Measurements from ENCODE around the gene COPS3.

Gene COPS3
- 64.7 to 89.7 reads per million in 2 donors for total RNA-seq

DNA sequence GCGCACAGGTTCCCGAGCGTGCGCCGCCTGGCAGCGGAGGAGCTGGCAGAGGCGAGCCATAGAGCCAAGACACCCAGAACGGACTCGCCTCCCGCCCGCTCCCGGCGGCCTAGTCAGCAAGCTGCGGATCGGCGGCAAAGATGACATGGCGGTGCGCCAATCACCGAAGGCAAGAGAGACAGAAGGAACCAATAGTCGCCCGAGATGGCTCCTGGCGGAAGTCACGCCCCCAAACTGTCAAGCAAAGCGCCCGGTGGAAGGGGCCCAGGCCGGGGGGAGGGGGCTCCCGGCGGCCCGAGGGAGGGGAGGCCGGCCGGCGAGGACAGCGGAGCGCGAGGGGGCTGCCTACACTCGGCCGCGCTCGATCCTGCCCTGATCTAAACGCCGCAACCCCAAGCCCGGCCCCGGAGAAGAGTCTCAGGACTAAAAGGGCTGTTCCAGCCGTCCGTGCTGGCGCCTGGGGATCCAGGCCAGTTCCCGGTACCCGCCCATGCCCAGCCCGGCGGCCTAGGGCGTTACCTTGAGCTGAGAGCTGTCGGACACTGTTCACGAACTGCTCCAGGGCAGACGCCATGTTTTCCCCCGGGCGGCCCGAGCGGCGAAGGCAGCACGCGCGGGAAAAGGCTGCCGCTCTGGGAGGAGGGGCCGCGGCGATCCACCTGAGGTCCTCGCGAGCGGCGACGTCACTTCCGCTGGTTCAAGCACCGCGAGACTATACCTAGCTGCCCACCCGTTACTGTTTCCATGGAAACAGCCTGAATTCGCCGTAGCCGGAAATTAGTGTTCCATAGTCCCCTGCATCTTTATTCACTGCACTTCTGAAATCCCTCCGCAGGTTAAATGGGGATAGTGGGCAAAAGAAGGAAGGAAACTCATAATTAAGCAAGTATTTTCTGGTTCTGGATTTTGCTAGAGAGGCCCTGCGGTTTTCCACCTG lies at the start of gene COPS3:
COPS3 (minus strand) TSS at position 634 of the 937 bp plus-strand sequence; CDS start at position 574, 60 bp downstream.
- peak; percentile 96 for DNase-seq

DNA sequence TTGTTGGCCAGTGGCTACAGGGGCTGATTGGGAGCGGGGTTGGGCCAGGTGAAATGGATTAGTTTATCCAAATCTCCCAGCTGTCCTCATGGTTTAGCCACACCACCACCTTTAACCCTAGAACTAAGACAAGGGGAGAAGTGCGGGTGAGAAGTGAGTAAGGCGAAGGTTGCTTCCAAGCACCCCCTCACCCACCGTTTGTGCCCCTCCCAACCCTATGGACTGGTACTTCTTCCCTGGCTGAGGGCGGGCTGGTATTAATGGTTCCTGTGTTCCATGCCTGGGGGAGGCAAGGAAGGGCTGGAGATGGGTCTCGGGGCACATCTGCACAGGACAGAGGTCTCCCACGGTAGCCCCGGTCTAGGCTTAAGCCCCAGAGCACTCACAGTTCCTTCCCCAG lies 47.2 kb upstream of the COPS3 start:
- no peak for DNase-seq

DNA sequence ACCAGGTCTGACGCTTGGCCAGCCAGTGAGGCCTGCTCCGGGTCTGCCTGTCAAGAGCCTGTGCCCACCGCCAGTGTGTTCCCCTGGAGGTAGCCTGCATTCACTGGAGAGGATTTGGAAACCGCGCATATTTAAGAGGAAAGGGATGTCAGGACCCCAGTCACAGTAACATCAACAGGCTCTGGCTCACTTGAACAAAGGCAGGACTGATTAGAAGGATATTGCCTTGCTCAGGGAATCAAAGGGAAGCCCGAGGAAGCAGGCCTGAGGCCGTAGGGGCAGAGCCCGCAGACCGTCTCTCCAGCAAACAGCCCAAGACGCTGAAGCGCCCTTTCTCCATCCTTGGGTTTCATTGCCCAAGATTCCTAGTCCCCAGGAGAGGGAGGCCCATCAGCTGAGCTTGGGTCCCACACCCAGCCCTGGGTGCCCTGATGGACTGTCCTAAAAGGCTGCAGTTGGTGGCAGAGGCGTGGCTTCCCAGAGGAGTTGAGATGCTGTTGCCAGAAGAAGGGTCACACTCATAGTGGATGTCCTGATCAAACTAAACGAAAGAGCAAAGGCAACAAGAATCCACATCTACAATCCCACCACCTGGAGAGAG lies 45.3 kb upstream of the COPS3 start:
- no peak for DNase-seq

DNA sequence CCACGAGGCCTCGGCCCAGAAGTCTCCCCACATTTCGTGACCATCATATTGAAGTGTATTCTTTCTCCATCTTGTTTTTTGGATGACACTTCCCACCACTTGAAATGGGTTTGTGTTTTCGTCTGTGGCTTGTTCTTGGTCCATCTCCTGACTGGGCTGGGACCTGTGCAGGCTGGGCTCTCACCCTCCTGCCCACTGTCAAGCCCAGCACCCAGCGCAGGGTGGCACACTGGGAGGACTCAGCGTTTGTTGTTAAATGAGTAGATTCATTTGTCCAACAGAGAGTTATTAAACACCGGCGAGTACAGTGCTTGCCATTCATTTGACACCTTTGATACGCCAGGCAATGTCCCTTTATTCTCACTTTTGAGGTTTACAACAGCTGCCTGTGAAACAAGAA lies 44.8 kb upstream of the COPS3 start:
- no peak for DNase-seq

- no peak for DNase-seq
Observed at GRCh38 chr17:17325228-17325627, 44.2 kb upstream of the COPS3 start.

GRCh38 chr17:17324616-17325015 lies 43.6 kb upstream of the COPS3 start:
- DNase-seq, result no peak

DNA sequence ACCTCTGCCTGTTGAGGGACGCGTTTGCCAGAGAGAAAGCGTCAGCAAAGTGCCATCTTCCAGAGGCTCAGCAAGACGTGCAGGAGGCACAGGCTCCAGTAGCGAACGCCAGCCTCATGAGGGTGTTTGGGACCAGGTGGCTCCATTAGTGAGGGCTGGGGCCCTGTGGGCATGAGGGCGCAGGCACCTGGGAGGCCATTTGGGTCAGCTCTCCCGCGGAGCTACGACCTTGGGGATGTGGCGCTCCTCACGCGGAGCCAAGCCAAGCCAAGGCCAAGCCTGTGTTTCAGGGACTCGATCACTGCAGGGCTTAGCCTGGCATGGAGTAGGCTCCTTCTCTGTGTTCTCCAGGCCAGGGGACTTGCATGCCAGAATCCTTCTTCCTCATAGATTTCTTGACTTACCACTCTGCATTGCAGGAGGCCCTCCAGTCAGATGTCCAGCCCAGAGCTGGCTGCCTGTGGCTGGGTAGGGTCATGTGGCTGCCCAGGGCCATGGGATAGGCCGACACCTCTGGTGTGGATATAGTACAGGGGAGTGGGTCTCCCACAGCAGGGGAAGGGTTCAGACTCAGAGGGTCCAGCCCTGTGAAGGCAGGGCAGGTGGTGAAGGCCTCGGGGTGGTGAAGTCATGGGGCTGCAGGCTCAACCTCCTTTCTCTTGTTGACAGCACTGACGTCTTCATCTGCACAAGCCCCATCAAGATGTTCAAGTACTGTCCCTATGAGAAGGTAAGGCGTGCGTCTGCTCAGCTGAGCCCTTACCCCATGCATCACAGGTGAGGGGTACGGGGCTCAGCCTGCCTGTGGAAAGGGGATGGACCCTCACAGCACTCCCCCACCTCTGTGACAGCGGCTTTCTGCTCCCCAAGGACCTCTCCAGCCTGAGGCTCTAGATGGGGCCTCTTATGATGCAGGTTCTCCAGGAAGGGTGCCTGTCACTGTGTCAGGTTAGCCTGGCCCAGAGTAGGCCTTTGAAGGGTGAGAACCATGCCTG lies 41.8 kb upstream of the COPS3 start:
- no peak for DNase-seq

- DNase-seq, result no peak
Observed at GRCh38 chr17:17321356-17322025, 40.4 kb upstream of the COPS3 start.

- no peak for DNase-seq
Observed at GRCh38 chr17:17320911-17321220, 39.8 kb upstream of the COPS3 start.

DNA sequence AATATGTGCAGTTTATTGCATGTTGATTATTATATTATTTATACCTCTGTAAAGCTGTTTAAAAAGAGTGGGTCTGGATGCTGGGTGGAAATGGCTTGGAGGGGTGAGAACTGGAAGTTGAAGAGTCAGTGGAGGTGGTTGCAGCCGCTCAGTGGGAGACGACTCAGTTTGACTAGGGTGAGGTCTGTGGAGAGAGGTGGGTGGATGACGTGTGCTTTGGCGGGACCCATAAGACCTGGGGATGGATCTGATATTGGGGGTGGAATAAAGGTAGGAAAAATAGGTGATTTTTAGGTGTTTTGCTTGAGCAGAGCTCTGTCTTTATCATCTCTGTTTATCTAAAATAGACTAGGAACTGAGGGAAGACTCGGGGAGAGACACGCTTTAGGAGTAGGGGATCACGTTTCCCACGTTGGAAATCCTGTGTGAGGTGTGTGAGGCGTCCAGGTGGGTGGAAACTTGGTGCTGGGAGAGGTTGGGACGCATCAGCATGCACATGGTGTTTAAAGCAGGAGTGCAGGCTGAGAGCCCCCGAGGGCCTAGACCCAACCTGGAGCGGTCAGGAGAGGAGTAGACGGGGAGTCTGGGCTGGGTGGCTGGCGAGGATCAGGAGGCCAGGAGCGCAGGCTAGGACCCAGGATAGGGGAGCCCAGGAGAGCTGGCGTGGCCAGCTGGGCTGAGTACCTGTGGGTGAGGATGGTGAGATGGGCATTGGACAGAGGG lies 39.3 kb upstream of the COPS3 start:
- no peak for DNase-seq

DNA sequence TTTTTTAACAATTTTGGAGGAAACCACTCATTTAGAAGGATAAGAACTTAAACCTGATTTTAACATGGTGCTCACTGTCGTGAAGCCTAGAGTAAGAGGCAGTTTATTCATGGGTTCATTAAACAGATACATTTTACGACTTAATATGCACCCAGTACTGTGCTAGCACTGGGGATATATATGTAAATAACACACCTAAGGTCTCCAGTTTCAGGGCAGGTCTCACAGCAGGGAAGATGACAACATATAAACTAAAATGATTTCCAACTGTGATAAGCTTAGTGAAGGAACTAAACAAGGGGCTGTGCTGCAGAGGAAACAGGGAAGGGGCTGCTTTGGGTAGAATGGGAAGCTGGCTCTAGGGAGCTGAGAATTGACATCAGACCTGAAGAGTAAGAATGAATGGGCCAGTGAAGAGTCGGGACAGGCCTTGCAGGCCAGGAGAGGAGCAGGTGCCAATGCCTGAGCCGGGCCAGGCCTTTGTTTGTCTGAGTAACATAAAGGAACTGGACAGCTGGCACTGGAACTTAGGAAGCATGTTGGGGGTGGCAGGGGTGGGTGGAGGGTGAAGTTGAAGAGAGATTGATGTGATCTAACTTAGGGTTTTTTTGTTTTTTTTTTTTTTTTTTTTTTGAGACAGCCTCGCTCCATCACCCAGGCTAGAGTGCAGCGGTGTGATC lies 34.2 kb upstream of the COPS3 start:
- no peak for DNase-seq

DNA sequence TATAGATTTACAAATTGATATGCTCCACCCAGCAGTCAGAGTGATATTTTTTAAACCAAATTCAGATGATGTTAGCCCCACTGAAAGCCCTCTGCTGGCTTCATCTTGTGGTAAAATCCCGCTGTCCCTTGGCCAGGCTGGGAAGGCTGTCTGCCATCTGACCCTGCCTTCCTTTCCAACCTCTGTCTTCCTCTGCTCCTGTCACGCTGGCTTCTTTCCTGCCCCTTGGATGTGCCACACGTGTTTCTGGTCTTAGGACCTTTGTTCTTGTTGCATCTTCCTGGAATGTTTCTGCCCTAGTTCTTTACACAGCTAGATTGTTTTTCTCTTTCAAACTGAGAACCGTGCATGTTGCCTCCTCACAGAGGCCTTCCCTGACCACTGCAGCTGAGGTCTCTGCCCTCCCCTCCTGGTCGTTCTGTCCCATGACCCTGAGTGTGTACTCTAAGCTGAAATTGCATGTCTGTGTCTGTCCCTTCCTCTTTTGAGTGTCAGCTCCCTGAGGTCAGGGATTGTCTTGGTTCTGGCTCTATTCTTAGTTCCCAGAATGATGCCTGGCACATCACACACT lies 33.5 kb upstream of the COPS3 start:
- DNase-seq, result no peak

DNA sequence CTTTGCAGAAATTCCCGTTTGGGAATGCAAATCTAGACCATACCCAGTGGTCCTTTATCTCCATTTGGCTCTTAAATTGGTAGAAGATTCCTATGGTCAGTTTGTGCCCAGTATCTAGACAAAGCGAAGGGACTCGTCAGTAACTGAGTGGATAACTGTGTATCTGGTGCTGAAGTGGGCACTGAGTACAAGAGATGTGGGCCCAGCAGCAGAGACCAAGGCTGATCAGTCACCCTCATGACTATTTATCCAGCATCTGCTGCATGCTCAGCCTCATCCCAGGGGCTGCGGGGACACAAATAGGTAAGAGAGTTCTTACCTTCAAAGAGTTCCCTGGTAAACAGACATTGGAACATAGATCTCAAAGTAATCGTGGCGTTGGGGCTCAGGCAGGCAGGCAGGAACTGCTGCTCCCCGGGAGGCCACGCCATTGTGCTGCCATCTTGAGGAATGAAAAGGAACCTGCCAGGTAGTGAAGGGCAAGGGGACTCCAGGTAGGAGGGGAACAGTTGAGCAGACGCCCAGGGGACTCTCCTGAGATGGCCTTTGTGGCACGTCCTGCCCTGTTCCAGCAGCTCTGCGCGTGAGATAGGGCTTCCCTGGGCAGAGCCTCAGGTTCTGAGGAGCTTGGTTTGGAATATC lies 32.4 kb upstream of the COPS3 start:
- DNase-seq, result peak; percentile 56

DNA sequence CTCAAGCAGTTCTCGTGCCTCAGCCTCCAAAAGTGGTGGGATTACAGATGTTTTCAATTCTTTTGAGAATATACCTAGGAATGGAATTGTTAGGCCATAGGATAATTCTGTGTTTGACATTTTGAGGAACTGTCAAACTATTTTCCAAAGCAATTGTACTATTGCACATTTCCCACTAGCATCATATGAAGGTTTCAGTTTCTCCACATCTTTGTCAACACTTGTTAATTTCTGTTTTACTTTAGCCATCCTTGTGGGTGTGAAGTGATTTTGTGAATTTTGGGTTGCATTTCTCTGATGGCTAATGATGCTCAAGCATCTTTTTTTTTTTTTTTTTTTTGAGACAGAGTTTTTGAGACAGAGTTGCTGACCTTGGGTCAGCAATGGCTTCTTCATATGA lies 28.3 kb upstream of the COPS3 start:
- no peak for DNase-seq

GRCh38 chr17:17305281-17305801 lies 24.3 kb upstream of the COPS3 start:
- peak; percentile 21 for DNase-seq

GRCh38 chr17:17304521-17304985 lies 23.5 kb upstream of the COPS3 start:
- no peak for DNase-seq

DNA sequence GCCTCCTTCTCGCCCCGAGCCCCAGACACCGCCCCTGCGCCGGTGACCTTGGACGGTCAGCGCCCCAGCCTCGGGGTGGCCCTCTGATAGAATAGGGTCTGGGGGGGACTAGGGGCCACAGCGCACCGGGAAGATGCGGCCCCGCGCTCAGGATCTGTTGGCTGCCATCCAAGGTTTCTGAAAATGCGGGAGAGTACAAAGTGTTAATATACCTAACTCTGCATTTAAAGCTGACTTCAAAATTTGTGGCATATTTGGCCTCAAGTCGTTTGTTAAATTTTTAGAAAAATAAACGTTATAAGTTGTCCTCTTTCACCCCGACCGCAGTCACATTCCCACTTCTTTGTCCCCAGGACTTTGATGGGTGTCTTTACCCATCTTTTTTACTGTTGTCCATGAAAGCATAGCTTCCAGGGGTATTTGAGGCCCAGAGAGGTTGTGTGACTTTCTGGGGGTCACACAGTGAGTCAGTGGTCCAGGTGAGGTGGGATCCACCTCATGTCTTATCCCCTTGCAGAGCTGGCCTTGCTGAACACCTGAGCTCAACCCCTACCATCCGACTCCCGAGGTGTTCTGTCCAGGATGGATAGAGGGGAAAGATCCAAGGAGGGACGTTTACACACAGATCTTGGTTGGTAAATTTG lies 22.9 kb upstream of the COPS3 start:
- no peak for DNase-seq

DNA sequence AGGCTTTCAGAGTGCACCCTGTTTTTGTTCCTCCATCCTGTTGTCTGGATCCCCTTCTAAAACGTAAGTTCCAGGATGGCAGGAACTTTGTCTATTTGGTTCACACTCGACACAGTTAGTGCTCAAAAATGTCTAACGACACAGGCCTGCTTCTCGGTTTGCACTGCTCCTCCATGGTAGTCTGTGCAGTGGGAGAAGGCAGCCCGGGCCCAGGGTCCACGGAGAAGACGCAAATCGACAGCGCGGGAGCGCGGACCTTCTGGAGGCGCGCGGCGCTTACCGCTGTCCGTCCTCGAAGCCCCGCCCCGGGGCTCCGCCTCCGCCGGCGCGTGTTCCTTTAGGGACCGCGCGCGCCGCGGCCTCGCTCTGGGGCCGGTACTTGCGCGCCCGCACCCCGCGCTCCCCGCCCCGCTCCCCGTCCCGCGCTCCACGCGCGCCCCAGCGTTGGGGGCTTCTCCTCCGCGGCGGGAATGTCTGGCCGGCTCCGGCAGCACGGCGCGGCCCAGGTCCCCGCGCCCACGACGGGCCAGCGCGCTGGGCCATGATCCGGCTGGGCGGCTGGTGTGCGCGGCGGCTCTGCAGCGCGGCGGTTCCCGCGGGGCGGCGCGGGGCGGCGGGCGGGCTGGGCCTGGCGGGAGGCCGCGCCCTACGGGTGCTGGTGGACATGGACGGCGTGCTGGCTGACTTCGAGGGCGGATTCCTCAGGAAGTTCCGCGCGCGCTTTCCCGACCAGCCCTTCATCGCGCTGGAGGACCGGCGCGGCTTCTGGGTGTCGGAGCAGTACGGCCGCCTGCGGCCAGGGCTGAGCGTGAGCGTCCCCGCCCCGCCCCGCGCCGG lies 22.2 kb upstream of the COPS3 start, which contains the start of gene NT5M:
NT5M (plus strand) TSS at position 364 of the 837 bp plus-strand sequence; CDS start at position 542, 178 bp downstream.
- DNase-seq, result peak; percentile 59

All from T-helper 9 cell (primary cell).